SK-N-SH (cell line): ENCODE results near the gene MROH2A.

ENCODE experiments used
- EZH2phosphoT487 ChIP-seq: fragments of 200-600 bp; sonication (generic); IDR thresholded peaks from 2 replicates; pipeline ENCODE4 v1.6.1; 2017; ENCODE audit warnings: low read depth, mixed run types, mild to moderate bottlenecking, antibody characterized with exemption, moderate library complexity, borderline replicate concordance
- MAX ChIP-seq: IDR thresholded peaks from 2 replicates; pipeline ENCODE4 v1.4.0; 2012; ENCODE audit warnings: low read depth

- TF ChIP-seq MAX (no peak), EZH2phosphoT487 (no peak)
Measured at GRCh38 chr2:233803994-233804393, 25.9 kb downstream of the MROH2A start.
